MM.1S (cell line): Measurements from ENCODE around the gene PSEN2.

Source experiments
- CTCF ChIP-seq: fragments of 300-600 bp; sonication (generic); IDR thresholded peaks from 2 replicates; pipeline ENCODE4 v1.5.1; 2016; ENCODE audit warnings: antibody characterized with exemption, low read length, mixed read lengths
- EZH2 ChIP-seq: fragments of 300-600 bp; sonication (generic); optimal IDR thresholded peaks from 2 replicates; pipeline ENCODE3; 2017; ENCODE audit warnings: low read depth, mild to moderate bottlenecking, antibody characterized with exemption, low read length, mixed read lengths
- EZH2phosphoT487 ChIP-seq: fragments of 300-600 bp; sonication (generic); IDR thresholded peaks from 2 replicates; pipeline ENCODE4 v1.6.1; 2018; ENCODE audit warnings: antibody characterized with exemption, low read length

GRCh38 chr1:226912587-226913176 lies 42.3 kb downstream of the PSEN2 start:
- peak; percentile 85 for TF ChIP-seq CTCF
- TF ChIP-seq EZH2: no peak
- no peak for TF ChIP-seq EZH2phosphoT487
